ENCODE measurements around the gene SV2B.

The SV2B gene

DNA sequence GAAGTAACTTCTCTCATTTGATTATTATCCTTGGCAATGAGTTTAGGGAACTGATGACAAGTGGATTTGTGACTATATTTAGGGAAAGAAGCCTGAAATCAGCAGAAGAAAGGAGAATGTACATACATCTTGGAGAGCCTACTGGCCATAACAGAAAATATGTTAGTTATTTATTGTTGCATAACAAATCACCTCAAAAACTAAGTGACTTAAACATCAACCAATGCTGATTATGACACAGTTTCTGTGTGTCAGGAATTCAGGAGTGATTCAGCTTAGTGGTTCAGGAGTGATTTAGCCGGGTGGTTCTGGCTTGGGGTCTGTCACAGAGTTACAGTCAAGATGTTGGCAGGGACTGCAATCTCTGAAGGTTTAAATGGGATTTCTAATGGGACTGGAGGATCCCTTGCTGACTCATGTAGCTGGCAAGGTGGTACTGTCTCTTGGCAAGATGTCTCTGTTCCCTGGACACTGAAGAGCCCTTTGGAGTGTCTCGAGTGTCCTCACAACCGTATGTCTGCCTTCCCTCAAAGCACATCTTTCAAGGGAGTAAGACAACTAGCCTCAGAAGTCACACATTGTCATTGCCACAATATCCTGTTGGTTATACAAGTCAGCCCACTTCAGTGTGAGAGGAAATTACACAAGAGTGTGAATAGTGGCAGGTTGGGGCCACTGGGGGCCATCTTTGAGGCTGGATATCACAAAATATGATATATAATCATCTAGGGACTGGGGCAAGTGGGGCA lies 248.9 kb downstream of the SV2B start:
- Histone ChIP-seq H3K9me3 (ENCODE audit: control insufficient read depth in 5 of 5, low read length in 5 of 5) (no peaks in the 10 kb centered on the region), H3K27ac (ENCODE audit: low read depth, low read length) (no peak overlapping the region), H3K4me1 (ENCODE audit: control insufficient read depth in 5 of 5, insufficient read depth in 5 of 5, low read length in 5 of 5) (peaks cover 0 to 5% (median 0%) of the 10 kb centered on the region in 5 donors), H3K36me3 (ENCODE audit: control insufficient read depth in 5 of 5, insufficient read depth in 5 of 5, low read length in 5 of 5) (no peaks in the 10 kb centered on the region), H3K27me3 (ENCODE audit: control insufficient read depth in 5 of 5, insufficient read depth in 4 of 5, low read length in 5 of 5) (no peaks in the 10 kb centered on the region), H3K4me3 (ENCODE audit: low read depth in 1 of 5, low read length in 5 of 5) (no peak overlapping the region), H3K9ac (ENCODE audit: low read length in 5 of 5) (no peak overlapping the region)
